ENCODE measurements around the gene SLC22A1. TPM values are rescaled to one million over a fixed set of nuclear protein-coding genes. Genes with fewer than 3 reads are reported as not detected.
A peak's percentile ranks its signal among the peaks of the same experiment; 100 is the strongest.

SLC22A1 gene
- total RNA-seq, 1 donor, result 0.86 TPM

- no peak for DNase-seq (ENCODE audit: low read depth)
- H3K4me3 ChIP-seq (ENCODE audit: low read depth, low read length), result no peak overlapping the region
- TF ChIP-seq CTCF (IDR thresholded peaks at IDR 0.05; ENCODE audit: insufficient read depth, low read depth, low read length), result no peak
Measured at GRCh38 chr6:160103825-160104100, 17.9 kb upstream of the SLC22A1 start.

DNA sequence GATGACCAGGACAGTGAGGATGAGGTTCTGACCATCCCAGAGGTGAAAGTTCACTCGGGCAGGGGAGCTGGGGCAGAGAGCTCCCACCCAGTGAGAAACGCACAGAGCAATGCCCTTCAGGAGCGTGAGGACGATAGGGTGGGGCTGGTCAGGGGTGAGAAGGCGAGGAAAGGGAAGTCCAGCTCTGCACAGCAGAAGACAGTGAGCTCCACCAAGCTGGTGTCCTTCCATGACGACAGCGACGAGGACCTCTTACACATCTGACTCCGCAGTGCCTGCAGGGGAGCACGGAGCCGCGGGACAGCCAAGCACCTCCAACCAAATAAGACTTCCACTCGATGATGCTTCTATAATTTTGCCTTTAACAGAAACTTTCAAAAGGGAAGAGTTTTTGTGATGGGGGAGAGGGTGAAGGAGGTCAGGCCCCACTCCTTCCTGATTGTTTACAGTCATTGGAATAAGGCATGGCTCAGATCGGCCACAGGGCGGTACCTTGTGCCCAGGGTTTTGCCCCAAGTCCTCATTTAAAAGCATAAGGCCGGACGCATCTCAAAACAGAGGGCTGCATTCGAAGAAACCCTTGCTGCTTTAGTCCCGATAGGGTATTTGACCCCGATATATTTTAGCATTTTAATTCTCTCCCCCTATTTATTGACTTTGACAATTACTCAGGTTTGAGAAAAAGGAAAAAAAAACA lies 16.6 kb upstream of the SLC22A1 start:
- H3K4me3 ChIP-seq (ENCODE audit: low read depth, low read length), result no peak overlapping the region
- DNase-seq (ENCODE audit: low read depth), result no peak
- TF ChIP-seq CTCF (IDR thresholded peaks at IDR 0.05; ENCODE audit: insufficient read depth, low read depth, low read length), result no peak

DNA sequence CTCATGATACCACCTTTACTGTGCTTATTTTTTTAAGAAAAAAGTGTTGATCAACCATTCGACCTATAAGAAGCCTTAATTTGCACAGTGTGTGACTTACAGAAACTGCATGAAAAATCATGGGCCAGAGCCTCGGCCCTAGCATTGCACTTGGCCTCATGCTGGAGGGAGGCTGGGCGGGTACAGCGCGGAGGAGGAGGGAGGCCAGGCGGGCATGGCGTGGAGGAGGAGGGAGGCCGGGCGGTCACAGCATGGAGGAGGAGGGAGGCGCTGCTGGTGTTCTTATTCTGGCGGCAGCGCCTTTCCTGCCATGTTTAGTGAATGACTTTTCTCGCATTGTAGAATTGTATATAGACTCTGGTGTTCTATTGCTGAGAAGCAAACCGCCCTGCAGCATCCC lies 15.6 kb upstream of the SLC22A1 start:
- H3K4me3 ChIP-seq (ENCODE audit: low read depth, low read length), result no peak overlapping the region
- no peak for DNase-seq (ENCODE audit: low read depth)
- no peak for TF ChIP-seq CTCF (IDR thresholded peaks at IDR 0.05; ENCODE audit: insufficient read depth, low read depth, low read length)

DNA sequence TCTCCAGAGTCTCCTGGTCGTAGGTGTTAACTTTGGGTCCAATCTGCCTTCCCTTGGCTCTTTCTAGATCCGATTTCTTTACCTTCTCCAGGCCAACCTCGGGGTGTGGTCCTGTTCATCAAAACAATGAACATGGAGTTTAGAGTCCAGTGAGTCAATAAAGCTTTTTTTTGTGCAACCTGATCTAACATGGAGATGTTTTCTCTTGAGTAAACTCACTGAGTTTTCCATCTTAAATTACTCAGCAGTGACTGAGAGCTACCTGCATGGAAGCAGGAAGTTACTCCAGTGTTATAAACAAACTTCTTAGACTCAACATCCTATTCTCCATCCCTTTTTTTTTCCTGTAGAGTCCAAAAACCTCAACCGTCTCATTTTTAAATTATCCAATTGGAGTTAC lies 14.9 kb upstream of the SLC22A1 start:
- no peak for TF ChIP-seq CTCF (IDR thresholded peaks at IDR 0.05; ENCODE audit: insufficient read depth, low read depth, low read length)
- DNase-seq (ENCODE audit: low read depth), result no peak
- H3K4me3 ChIP-seq (ENCODE audit: low read depth, low read length), result no peak overlapping the region

GRCh38 chr6:160108077-160108476 lies 13.5 kb upstream of the SLC22A1 start:
- H3K4me3 ChIP-seq (ENCODE audit: low read depth, low read length), result no peak overlapping the region
- no peak for DNase-seq (ENCODE audit: low read depth)
- TF ChIP-seq CTCF (IDR thresholded peaks at IDR 0.05; ENCODE audit: insufficient read depth, low read depth, low read length), result no peak

- no peak for TF ChIP-seq CTCF (IDR thresholded peaks at IDR 0.05; ENCODE audit: insufficient read depth, low read depth, low read length)
- peak; percentile 30 for DNase-seq (ENCODE audit: low read depth)
- no peak overlapping the region for H3K4me3 ChIP-seq (ENCODE audit: low read depth, low read length)
Measured at GRCh38 chr6:160110586-160111123, 11.0 kb upstream of the SLC22A1 start.

- H3K4me3 ChIP-seq (ENCODE audit: low read depth, low read length), result no peak overlapping the region
- no peak for DNase-seq (ENCODE audit: low read depth)
- TF ChIP-seq CTCF (IDR thresholded peaks at IDR 0.05; ENCODE audit: insufficient read depth, low read depth, low read length), result no peak
Measured at GRCh38 chr6:160111806-160112205, 9.8 kb upstream of the SLC22A1 start.
